HG03460 (cell line): ENCODE data around the gene REXO4.

Experiments used
- ATAC-seq: cut with Tn5 transposase; IDR thresholded peaks from one replicate; pipeline ENCODE4 v1.9.1; 2021; ENCODE audit not compliant: unreplicated experiment

REXO4 gene

GRCh38 chr9:133417541-133418461 lies at the start of gene REXO4:
Gene REXO4 (minus strand): TSS chr9:133418010. CDS start chr9:133417844, 166 bp downstream.
- peak; percentile 70 for ATAC-seq

- no peak for ATAC-seq
Observed at GRCh38 chr9:133467101-133467500, 49.3 kb upstream of the REXO4 start.

GRCh38 chr9:133465984-133466383 lies 48.2 kb upstream of the REXO4 start:
- ATAC-seq, result no peak

- no peak for ATAC-seq
Observed at GRCh38 chr9:133464638-133465037, 46.8 kb upstream of the REXO4 start.

GRCh38 chr9:133463864-133464615 lies 46.2 kb upstream of the REXO4 start:
- ATAC-seq, result no peak

GRCh38 chr9:133463234-133463863 lies 45.5 kb upstream of the REXO4 start:
- ATAC-seq, result no peak

GRCh38 chr9:133461975-133462374 lies 44.2 kb upstream of the REXO4 start:
- no peak for ATAC-seq

GRCh38 chr9:133460405-133461175 lies 42.8 kb upstream of the REXO4 start:
- ATAC-seq, result peak; percentile 29

GRCh38 chr9:133459476-133460404 lies 41.9 kb upstream of the REXO4 start, which contains the start of gene CACFD1:
Gene CACFD1 (plus strand): TSS chr9:133459978. CDS start chr9:133460067, 89 bp downstream.
- peak; percentile 74 for ATAC-seq

GRCh38 chr9:133458643-133459312 lies 41.0 kb upstream of the REXO4 start:
- no peak for ATAC-seq

GRCh38 chr9:133457748-133458147 lies 39.9 kb upstream of the REXO4 start:
- no peak for ATAC-seq

GRCh38 chr9:133457233-133457632 lies 39.4 kb upstream of the REXO4 start:
- no peak for ATAC-seq

GRCh38 chr9:133456409-133456808 lies 38.6 kb upstream of the REXO4 start:
- no peak for ATAC-seq

- ATAC-seq, result no peak
Observed at GRCh38 chr9:133455936-133456335, 38.1 kb upstream of the REXO4 start.

- no peak for ATAC-seq
Observed at GRCh38 chr9:133454943-133455673, 37.3 kb upstream of the REXO4 start.

- no peak for ATAC-seq
Observed at GRCh38 chr9:133454325-133454724, 36.5 kb upstream of the REXO4 start.

- ATAC-seq, result no peak
Observed at GRCh38 chr9:133453651-133454050, 35.8 kb upstream of the REXO4 start.

- no peak for ATAC-seq
Observed at GRCh38 chr9:133452562-133452961, 34.8 kb upstream of the REXO4 start.
